Central memory CD8-positive, alpha-beta T cell (primary cell): ENCODE data around the gene ZNF432.
"Not testable (repeated sequence)": the region's sequence is repeated elsewhere in the genome, so short reads cannot be mapped to it uniquely, and the experiment has no call there.

Experiments used
- ATAC-seq: fragments of 150-1000 bp; cut with Tn5 transposase; replicated peaks from 2 replicates; pipeline ENCODE4 v1.10.0; 2022; ENCODE audit warnings: mild to moderate bottlenecking, moderate FRiP score, moderate number of reproducible peaks; ENCODE audit not compliant: poor library complexity, severe bottlenecking; ENCODE audit errors: extremely low read depth
- DNase-seq, 2 donors: peaks; one replicate each; pipeline ENCODE4 v3.0.0; 2021; ENCODE audit warnings: low spot score in 2 of 2
- H3K27ac Mint-ChIP-seq: one replicate; pipeline ENCODE4 v1.8.0; 2022; ENCODE audit warnings: low read depth, mild to moderate bottlenecking, moderate library complexity, mixed read lengths
- H3K27me3 Mint-ChIP-seq: one replicate; pipeline ENCODE4 v1.8.0; 2022; ENCODE audit warnings: mixed read lengths
- H3K36me3 Mint-ChIP-seq: one replicate; pipeline ENCODE4 v1.8.0; 2022; ENCODE audit warnings: mild to moderate bottlenecking, moderate library complexity, mixed read lengths; ENCODE audit not compliant: insufficient read depth
- H3K4me1 Mint-ChIP-seq: one replicate; pipeline ENCODE4 v1.8.0; 2022; ENCODE audit warnings: mixed read lengths
- H3K4me3 Mint-ChIP-seq: one replicate; pipeline ENCODE4 v1.8.0; 2022; ENCODE audit warnings: mild to moderate bottlenecking, moderate library complexity, mixed read lengths
- H3K9me3 Mint-ChIP-seq: one replicate; pipeline ENCODE4 v1.8.0; 2022; ENCODE audit warnings: mixed read lengths

The ZNF432 gene

DNA sequence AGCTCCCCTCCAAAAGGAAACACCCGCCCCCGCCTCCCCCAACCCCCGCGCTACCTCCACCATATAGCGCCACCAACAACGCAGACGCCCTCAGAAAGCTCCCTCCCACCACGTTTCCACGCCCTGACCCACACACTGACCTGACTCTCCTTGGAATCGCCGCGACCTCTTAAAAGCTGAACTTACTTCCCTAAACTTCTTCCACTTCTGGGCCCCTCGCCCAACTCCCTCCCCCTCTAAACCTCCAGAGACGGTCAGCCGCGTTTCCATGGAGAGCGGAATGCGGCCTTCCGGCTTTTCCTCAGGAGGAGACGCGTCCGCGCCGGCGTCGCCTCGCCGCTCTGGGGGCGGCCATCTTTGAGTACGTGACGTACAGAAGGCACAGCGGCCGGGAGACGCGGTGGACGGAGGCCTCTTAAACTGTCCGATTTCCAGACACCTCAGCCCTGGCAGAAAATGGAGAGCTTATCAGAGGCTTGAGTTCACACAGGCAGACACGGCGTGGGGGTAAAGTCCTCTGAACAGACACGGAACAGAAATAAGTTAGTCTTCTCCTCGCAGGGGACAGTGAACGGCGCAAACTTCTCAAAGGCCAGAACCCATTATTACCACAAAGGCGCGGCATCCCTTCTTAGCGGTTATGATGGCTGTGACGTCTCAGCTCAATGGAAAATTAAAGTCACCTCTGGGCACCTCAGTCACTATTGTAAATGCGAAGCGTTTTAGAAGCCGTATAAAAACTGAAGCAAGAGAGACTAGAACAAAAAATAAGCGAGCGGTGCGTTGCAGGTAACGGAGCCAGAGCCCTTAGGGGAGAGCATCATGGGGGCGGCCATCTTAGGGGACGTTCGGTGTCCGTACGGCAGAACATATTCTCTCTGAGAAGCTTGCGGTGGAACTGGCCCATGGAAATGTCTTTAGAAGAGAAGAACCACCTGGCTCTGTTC, at the start of gene ZNF432:
ZNF432 (minus strand) TSS at position 284 of the 947 bp plus-strand sequence. CDS start 1,970 bp downstream, outside the sequence.
- Mint-ChIP-seq H3K27ac (peak within 1 kb of the TSS; percentile 100), H3K4me3 (peak within 1 kb of the TSS; percentile 99), H3K27me3 (no peaks in the 10 kb centered on the region), H3K4me1 (peaks cover 26% of the 10 kb centered on the region), H3K9me3 (peaks cover 25% of the 10 kb centered on the region), H3K36me3 (peaks cover 35% of the 10 kb centered on the region)
- ATAC-seq: peak; percentile 85
- DNase-seq: peak; percentile 74 to 77

DNA sequence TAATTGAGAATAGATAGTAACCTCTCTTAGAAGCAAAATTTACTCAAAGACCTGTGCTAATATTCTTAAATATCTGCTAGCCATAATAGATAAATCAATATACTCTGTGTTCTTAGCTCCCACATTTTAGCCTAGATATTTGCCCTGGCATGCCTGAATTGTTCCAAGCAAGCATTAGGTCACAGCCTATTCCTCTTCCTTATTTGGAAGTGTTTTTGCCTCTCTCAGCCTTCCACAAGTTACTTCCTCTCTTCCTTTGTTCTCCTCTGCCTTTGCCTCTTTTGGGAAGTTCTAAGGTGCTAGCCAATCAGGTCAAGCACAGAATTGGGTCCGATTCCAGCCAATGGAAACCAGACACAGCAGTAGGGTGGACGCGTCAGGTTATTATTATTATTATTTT, 47.8 kb upstream of the ZNF432 start:
- Mint-ChIP-seq H3K9me3 (peaks cover 11% of the 10 kb centered on the region), H3K4me3 (peak overlapping the region; percentile 95), H3K36me3 (peaks cover 14% of the 10 kb centered on the region), H3K4me1 (peaks cover 34% of the 10 kb centered on the region)
- not testable (repeated sequence) for DNase-seq, H3K27ac Mint-ChIP-seq, ATAC-seq, H3K27me3 Mint-ChIP-seq

DNA sequence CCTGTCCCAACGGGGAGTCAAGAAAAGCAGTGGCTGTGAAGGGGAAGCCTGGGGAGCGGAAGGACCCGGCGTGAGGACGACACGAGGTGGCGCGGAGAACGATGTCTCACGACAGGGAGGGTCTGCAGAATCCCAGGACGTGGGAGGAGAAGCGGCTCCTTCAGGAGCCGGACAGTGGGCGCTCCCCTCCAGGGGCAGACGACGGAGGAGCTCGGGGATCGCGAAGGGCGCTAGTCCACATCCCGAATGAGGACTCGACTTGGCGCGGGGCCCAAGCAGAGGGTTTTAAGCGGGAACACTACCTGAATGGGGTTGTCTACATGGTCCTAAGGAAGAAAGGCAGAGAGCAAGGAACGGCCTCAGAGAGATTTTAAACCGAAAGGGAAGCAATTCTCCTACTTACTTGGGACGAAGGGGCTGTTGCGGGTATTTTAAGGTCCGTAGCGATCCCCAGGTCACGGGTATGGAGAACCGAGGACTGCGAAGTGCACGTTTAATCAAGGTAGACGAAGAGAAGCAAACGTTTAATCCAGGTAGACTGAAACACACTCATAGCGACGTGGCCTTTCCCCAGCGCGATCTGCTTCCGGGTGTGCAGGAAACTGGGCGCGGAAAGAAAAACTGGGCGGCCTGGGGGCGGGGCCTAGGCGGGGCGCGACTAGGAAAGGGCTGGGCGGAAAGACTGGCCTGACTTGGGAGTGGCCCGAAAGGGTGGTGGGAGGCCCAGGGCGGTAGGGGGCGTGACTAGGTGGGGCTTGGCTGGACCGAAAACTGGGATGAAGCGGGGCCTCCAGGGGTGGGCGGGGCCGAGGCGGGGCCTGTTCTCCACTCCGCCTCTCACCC, 46.8 kb upstream of the ZNF432 start, which contains the start of gene ZNF841:
ZNF841 (minus strand) TSS at position 594 of the 843 bp plus-strand sequence. CDS start 10,964 bp downstream, outside the sequence.
- peaks cover 43% of the 10 kb centered on the region for H3K4me1 Mint-ChIP-seq
- ATAC-seq: peak; percentile 98
- H3K27me3 Mint-ChIP-seq: no peaks in the 10 kb centered on the region
- peak; percentile 70 to 74 for DNase-seq
- peaks cover 20% of the 10 kb centered on the region for H3K36me3 Mint-ChIP-seq
- H3K9me3 Mint-ChIP-seq: peaks cover 18% of the 10 kb centered on the region
- peak within 1 kb of the TSS; percentile 95 for H3K4me3 Mint-ChIP-seq
- H3K27ac Mint-ChIP-seq: peak within 1 kb of the TSS; percentile 97

DNA sequence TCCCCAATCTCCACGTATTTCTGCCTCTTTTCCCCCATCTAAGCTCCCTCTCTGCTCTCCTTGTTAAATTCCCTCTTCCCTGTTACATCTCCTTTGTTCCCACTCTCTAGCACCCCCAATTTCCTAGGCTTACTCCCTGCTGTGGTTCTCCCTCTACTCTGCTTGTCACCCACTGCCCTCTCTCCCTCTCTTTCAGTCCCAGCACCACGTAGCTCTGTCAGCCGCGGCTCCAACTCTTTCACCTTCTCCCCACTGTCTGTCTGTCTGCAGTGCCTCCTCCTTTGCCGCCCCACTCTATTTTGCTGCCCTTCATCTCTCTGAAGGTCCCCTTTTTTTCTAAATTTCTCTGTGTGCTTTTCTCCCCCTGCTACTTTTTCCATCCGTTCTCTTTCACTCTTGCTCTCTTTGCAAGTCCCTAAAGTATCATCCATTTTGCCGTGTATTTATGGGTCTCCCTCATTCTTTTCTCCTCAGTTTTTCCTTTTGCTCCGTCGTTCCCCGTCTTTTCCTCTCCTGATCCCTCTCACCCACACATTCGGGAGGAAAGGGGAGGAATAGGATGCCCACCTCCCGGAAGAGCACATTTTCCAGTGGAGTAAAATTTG, 46.0 kb upstream of the ZNF432 start:
- ATAC-seq (no peak), DNase-seq (no peak)
- Mint-ChIP-seq H3K9me3 (peaks cover 21% of the 10 kb centered on the region), H3K4me1 (peaks cover 46% of the 10 kb centered on the region), H3K27me3 (no peaks in the 10 kb centered on the region), H3K27ac (peak overlapping the region; percentile 97), H3K36me3 (peaks cover 23% of the 10 kb centered on the region), H3K4me3 (peak overlapping the region; percentile 95)

DNA sequence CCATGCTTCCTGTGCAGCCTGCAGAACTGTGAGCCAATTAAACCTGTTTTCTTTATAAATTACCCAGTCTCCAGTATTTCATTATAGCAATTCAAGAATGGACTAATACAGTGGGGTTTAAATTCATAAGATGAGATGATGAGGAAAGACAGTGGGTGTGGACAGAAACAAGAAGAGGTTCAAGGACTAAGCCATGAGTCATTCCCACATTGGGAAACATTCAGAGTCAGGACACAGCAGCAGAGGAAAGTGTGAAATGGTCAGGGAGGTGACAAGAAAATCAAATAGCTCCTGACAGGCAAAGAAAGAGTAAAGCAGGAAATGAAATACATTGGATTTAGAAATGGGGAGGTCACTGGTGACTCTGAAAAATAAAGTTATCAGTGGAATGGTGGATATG, 37.8 kb upstream of the ZNF432 start:
- H3K36me3 Mint-ChIP-seq: peaks cover 53% of the 10 kb centered on the region
- H3K27me3 Mint-ChIP-seq: no peaks in the 10 kb centered on the region
- DNase-seq: no peak
- no peak for ATAC-seq
- H3K9me3 Mint-ChIP-seq: peaks cover 18% of the 10 kb centered on the region
- no peak overlapping the region for H3K4me3 Mint-ChIP-seq
- H3K27ac Mint-ChIP-seq: peak overlapping the region; percentile 39
- H3K4me1 Mint-ChIP-seq: peaks cover 18% of the 10 kb centered on the region

DNA sequence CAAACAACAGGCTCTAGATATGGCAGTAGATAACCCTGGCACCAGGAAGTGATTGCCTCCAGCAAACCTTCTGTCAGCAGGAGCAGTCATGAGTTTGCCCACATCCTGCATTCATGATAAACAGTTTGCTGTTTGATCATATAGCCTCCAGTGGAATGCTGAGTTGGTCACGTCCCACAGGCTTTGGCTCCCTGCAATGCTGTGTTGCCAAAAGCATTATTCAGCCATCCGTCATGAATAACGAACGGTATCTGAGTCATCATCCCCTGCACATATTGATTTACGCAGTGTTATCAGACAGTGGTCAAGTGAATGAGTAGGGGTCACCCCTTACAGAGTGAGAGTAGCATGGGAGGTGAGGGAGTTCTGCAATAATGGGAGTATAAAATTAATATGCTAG, 21.9 kb upstream of the ZNF432 start:
- Mint-ChIP-seq H3K27ac (no peak overlapping the region), H3K27me3 (no peaks in the 10 kb centered on the region), H3K9me3 (peaks cover 47% of the 10 kb centered on the region), H3K36me3 (peaks cover 58% of the 10 kb centered on the region), H3K4me1 (peaks cover 6% of the 10 kb centered on the region), H3K4me3 (no peak overlapping the region)
- no peak for ATAC-seq
- no peak for DNase-seq

- H3K36me3 Mint-ChIP-seq: peaks cover 52% of the 10 kb centered on the region
- H3K4me1 Mint-ChIP-seq: peaks cover 6% of the 10 kb centered on the region
- ATAC-seq: no peak
- no peak overlapping the region for H3K27ac Mint-ChIP-seq
- no peak for DNase-seq
- H3K27me3 Mint-ChIP-seq: no peaks in the 10 kb centered on the region
- peaks cover 45% of the 10 kb centered on the region for H3K9me3 Mint-ChIP-seq
- no peak overlapping the region for H3K4me3 Mint-ChIP-seq
Observed at GRCh38 chr19:52069653-52070052, 21.0 kb upstream of the ZNF432 start.

DNA sequence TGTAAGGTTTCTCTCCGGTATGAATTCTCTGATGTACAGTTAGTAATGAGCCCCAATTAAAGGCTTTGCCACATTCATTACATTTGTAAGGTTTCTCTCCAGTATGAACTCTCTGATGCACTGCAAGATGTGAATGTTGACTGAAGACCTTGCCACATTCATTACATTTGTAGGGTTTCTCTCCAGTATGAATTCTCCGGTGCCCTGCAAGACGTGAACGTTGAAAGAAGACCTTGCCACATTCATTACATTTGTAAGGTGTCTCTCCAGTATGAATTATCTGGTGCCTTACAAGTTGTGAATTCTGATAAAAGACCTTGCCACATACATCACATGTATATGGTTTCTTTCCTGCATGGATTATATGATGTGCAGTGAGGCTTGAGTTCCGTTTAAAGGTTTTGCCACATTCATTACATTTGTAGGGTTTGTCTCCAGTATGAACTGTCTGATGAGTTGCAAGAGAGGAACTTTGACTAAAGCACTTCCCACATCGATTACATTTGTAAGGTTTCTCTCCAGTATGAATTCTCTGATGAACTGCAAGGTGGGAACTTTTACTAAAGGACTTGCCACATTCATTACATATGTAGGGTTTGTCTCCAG, 17.7 kb upstream of the ZNF432 start:
- ATAC-seq (no peak), DNase-seq (no peak)
- no peaks in the 10 kb centered on the region for H3K27me3 Mint-ChIP-seq
- H3K27ac Mint-ChIP-seq: no peak overlapping the region
- peaks cover 6% of the 10 kb centered on the region for H3K4me1 Mint-ChIP-seq
- peaks cover 34% of the 10 kb centered on the region for H3K9me3 Mint-ChIP-seq
- H3K36me3 Mint-ChIP-seq: peaks cover 36% of the 10 kb centered on the region
- no peak overlapping the region for H3K4me3 Mint-ChIP-seq

DNA sequence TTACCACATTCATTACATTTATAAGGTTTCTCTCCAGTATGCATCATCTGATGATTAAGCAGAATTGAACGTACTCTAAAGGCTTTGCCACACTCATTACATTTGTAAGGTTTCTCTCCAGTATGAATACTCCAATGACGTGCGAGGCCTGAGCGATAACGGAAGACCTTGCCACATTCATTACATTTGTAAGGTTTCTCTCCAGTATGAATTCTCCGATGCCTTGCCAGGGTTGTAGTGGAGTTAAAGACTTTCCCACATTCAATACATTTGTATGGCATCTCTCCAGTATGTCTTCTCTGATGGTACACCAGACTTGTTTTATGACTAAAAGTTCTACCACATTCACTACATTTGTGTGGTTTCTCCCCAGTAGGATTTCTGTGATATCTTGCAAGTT, 16.8 kb upstream of the ZNF432 start:
- no peak overlapping the region for H3K4me3 Mint-ChIP-seq
- H3K27ac Mint-ChIP-seq: no peak overlapping the region
- H3K36me3 Mint-ChIP-seq: peaks cover 27% of the 10 kb centered on the region
- H3K4me1 Mint-ChIP-seq: peaks cover 6% of the 10 kb centered on the region
- no peak for DNase-seq
- H3K27me3 Mint-ChIP-seq: no peaks in the 10 kb centered on the region
- no peak for ATAC-seq
- H3K9me3 Mint-ChIP-seq: peaks cover 31% of the 10 kb centered on the region

DNA sequence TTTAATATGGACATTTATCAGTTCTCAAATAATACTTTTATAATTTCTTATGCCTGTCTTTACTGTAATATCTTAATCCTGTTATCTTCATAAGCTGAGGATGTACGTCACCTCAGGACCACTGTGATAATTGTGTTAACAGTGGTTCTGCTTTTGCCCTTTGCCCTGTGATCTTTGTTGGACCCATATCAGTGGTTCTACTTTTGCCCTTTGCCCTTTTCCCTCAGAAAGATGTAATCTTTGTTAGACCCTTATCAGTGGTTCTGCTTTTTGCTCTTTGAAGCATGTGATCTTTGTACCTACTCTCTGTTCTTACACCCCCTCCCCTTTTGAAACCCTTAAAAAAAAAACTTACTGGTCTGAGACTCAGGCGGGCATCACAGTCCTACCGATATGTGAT, 7.8 kb upstream of the ZNF432 start:
- not testable (repeated sequence) for H3K27me3 Mint-ChIP-seq, DNase-seq
- peaks cover 37% of the 10 kb centered on the region for H3K9me3 Mint-ChIP-seq

DNA sequence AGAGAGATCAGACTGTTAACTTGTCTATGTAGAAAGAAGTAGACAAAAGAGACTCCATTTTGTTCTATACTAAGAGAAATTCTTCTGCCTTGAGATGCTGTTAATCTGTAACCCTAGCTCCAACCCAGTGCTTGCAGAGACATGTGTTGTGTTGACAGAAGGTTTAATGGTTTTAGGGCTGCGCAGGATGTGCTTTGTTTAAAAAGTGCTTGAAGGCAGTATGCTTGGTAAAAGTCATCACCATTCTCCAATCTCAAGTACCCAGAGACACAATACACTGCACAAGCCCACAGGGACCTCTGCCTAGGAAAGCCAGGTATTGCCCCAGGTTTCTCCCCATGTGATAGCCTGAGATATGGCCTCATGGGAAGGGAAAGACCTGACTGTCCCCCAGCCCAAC, 3.1 kb upstream of the ZNF432 start:
- not testable (repeated sequence) for H3K4me3 Mint-ChIP-seq, ATAC-seq, H3K27ac Mint-ChIP-seq, H3K27me3 Mint-ChIP-seq, DNase-seq
- H3K9me3 Mint-ChIP-seq: peaks cover 34% of the 10 kb centered on the region
- H3K36me3 Mint-ChIP-seq: peaks cover 17% of the 10 kb centered on the region
- H3K4me1 Mint-ChIP-seq: peaks cover 26% of the 10 kb centered on the region

More for the DNA sequence above, 7.8 kb upstream of the ZNF432 start:
- not testable (repeated sequence) for H3K36me3 Mint-ChIP-seq, H3K4me1 Mint-ChIP-seq, H3K4me3 Mint-ChIP-seq, ATAC-seq, H3K27ac Mint-ChIP-seq

DNA sequence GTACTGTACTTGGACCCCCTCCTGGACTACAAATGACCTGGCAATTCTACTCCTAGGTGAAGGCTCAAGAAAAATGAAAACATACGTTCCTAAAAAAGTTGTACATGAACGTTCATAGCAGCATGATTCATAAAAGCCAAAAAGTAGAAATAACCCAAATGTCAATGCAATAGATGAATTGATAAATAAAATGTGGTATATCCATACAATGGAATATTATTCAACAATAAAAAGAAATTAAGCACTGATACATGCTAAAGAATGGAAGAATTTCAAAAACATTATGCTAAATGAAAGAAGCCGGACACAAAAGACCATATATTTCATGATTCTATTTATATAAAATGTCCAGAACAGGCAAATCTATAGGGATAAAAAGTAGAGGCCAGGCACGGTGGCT, 9.5 kb downstream of the ZNF432 start:
- peaks cover 53% of the 10 kb centered on the region for H3K36me3 Mint-ChIP-seq
- no peaks in the 10 kb centered on the region for H3K27me3 Mint-ChIP-seq
- H3K9me3 Mint-ChIP-seq: peaks cover 38% of the 10 kb centered on the region
- no peak overlapping the region for H3K27ac Mint-ChIP-seq
- H3K4me1 Mint-ChIP-seq: no peaks in the 10 kb centered on the region
- no peak for ATAC-seq
- DNase-seq: no peak
- no peak overlapping the region for H3K4me3 Mint-ChIP-seq
